IMR-90 (cell line): ENCODE results near the gene COL5A1.

Experiments
- CEBPB ChIP-seq: IDR thresholded peaks from 2 replicates; pipeline ENCODE4 v1.6.1; 2012; ENCODE audit warnings: low read depth, low read length, improper control_type of control experiment
- MXI1 ChIP-seq: IDR thresholded peaks from 2 replicates; pipeline ENCODE4 v1.6.1; 2012; ENCODE audit warnings: low read depth, mild to moderate bottlenecking, low read length, moderate library complexity, borderline replicate concordance
- TF ChIP-seq, protein P1 (sequence below): conservative IDR thresholded peaks from 2 replicates; pipeline ENCODE4 v1.5.1; 2012; ENCODE audit warnings: mild to moderate bottlenecking, low read depth, low read length, improper control_type of control experiment
- TF ChIP-seq, protein P2 (sequence below): fragments of 150-350 bp; IDR thresholded peaks from 2 replicates; pipeline ENCODE4 v1.6.1; 2016; ENCODE audit warnings: low read depth, mild to moderate bottlenecking, low read length, moderate library complexity, borderline replicate concordance

- TF ChIP-seq, protein P1, sequence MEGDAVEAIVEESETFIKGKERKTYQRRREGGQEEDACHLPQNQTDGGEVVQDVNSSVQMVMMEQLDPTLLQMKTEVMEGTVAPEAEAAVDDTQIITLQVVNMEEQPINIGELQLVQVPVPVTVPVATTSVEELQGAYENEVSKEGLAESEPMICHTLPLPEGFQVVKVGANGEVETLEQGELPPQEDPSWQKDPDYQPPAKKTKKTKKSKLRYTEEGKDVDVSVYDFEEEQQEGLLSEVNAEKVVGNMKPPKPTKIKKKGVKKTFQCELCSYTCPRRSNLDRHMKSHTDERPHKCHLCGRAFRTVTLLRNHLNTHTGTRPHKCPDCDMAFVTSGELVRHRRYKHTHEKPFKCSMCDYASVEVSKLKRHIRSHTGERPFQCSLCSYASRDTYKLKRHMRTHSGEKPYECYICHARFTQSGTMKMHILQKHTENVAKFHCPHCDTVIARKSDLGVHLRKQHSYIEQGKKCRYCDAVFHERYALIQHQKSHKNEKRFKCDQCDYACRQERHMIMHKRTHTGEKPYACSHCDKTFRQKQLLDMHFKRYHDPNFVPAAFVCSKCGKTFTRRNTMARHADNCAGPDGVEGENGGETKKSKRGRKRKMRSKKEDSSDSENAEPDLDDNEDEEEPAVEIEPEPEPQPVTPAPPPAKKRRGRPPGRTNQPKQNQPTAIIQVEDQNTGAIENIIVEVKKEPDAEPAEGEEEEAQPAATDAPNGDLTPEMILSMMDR = no peak
- TF ChIP-seq CEBPB = no peak
- TF ChIP-seq MXI1 = no peak
- TF ChIP-seq, protein P2, sequence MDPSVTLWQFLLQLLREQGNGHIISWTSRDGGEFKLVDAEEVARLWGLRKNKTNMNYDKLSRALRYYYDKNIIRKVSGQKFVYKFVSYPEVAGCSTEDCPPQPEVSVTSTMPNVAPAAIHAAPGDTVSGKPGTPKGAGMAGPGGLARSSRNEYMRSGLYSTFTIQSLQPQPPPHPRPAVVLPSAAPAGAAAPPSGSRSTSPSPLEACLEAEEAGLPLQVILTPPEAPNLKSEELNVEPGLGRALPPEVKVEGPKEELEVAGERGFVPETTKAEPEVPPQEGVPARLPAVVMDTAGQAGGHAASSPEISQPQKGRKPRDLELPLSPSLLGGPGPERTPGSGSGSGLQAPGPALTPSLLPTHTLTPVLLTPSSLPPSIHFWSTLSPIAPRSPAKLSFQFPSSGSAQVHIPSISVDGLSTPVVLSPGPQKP = no peak
Observed at GRCh38 chr9:134824583-134824982, 183.0 kb downstream of the COL5A1 start.
